ENCODE data around the gene FAM228B. TPM values are rescaled to one million over a fixed set of nuclear protein-coding genes. Genes with fewer than 3 reads are reported as not detected.
A peak's percentile ranks its signal among the peaks of the same experiment; 100 is the strongest.

The FAM228B gene
- total and polyA plus RNA-seq, 9 of the 15 experiments (the other 6 are each of a cell fraction or from before 2014, with no cell fraction given): 1.1 to 3.7 (median 2.6) TPM

DNA sequence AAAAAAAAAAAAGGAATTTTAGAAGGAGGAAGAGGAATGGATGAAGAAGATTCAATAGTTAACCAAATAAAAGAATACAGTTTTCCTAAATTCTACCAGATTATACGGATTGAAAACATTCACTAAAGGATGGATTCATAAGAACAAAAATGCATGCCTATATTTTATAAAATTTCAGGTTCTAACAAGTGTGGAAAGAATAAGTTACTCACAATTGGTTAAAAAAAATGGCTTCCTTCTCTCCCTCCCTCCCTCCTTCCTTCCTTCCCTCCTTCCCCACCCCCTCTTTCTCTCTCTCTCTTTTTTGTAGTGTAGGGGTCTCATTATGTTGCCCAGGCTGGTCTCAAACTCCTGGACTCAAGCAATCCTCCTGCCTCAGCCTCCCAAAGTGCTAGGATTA, 37.0 kb upstream of the FAM228B start:
- no peak overlapping the region for H3K9ac ChIP-seq (ENCODE audit: insufficient read depth in 1 of 2, low read depth in 2 of 2, low read length in 2 of 2)
- ChIA-PET POLR2A (no interaction called here), CTCF (ENCODE audit: low intra/inter-chr PET ratio) (no interaction called here)
- WGBS (ENCODE audit: insufficient coverage, low coverage, missing lambda C conversion rate): 38% methylated on average over 1 of the region's 1 CpG
- H3K4me1 ChIP-seq (replicated peaks in 1 of 2; ENCODE audit: control insufficient read depth in 2 of 2, insufficient read depth in 2 of 2, low read length in 2 of 2): peaks cover 12 to 18% of the 10 kb centered on the region in 2 experiments; a peak in 4 of 5 replicates
- TF ChIP-seq HNRNPK (IDR thresholded peaks at IDR 0.05; ENCODE audit: low read depth, low read length, poor library complexity, severe bottlenecking): peak; percentile 46
- TF ChIP-seq, protein P1, sequence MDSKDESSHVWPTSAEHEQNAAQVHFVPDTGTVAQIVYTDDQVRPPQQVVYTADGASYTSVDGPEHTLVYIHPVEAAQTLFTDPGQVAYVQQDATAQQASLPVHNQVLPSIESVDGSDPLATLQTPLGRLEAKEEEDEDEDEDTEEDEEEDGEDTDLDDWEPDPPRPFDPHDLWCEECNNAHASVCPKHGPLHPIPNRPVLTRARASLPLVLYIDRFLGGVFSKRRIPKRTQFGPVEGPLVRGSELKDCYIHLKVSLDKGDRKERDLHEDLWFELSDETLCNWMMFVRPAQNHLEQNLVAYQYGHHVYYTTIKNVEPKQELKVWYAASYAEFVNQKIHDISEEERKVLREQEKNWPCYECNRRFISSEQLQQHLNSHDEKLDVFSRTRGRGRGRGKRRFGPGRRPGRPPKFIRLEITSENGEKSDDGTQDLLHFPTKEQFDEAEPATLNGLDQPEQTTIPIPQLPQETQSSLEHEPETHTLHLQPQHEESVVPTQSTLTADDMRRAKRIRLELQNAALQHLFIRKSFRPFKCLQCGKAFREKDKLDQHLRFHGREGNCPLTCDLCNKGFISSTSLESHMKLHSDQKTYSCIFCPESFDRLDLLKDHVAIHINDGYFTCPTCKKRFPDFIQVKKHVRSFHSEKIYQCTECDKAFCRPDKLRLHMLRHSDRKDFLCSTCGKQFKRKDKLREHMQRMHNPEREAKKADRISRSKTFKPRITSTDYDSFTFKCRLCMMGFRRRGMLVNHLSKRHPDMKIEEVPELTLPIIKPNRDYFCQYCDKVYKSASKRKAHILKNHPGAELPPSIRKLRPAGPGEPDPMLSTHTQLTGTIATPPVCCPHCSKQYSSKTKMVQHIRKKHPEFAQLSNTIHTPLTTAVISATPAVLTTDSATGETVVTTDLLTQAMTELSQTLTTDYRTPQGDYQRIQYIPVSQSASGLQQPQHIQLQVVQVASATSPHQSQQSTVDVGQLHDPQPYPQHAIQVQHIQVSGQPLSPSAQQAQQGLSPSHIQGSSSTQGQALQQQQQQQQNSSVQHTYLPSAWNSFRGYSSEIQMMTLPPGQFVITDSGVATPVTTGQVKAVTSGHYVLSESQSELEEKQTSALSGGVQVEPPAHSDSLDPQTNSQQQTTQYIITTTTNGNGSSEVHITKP (IDR thresholded peaks at IDR 0.05; ENCODE audit: partially characterized antibody): no peak
- H3K9me3 ChIP-seq (replicated peaks; ENCODE audit: control insufficient read depth, insufficient read depth, low read depth, low read length): no peaks in the 10 kb centered on the region; the same call in 1 of the 2 replicates
- FAIRE-seq: no peak
- peaks cover 9% of the 10 kb centered on the region; the same call in 2 of the 3 replicates for H3K36me3 ChIP-seq (ENCODE audit: control insufficient read depth, insufficient read depth, low read length)
- intact Hi-C loops (cut with micrococcal nuclease): no loop called here
- H3K9me1 ChIP-seq (ENCODE audit: control insufficient read depth, insufficient read depth, low read length): no peaks in the 10 kb centered on the region
- H3K27me3 ChIP-seq (ENCODE audit: control insufficient read depth in 2 of 2, insufficient read depth in 2 of 2, low read length in 2 of 2): no peaks in the 10 kb centered on the region
- no peak overlapping the region for H3K4me3 ChIP-seq
- no peak for DNase-seq (ENCODE audit: extremely low read depth in 1 of 4, low spot score in 3 of 4)
- H3K4me2 ChIP-seq (ENCODE audit: insufficient read depth, low read length): no peak overlapping the region
- H4K20me1 ChIP-seq (replicated peaks; ENCODE audit: control insufficient read depth, insufficient read depth, low read length): no peaks in the 10 kb centered on the region
- H3K27ac ChIP-seq (ENCODE audit: extremely low read depth, low read depth, low read length): no peak overlapping the region
- H3K79me2 ChIP-seq (ENCODE audit: control insufficient read depth, insufficient read depth, low read length): no peaks in the 10 kb centered on the region; the same call in 2 of the 3 replicates
- in situ Hi-C loops (cut with MboI): no loop called here
- ATAC-seq: no peak
- no peak overlapping the region for H2AFZ ChIP-seq (ENCODE audit: low read depth, low read length)
- BruUV-seq (replicated peaks): no TSS peak
